GM11168 (cell line): ENCODE measurements around the gene ISG20L2.

Source experiments
- in situ Hi-C: fragments of 300-500 bp; cut with MboI; formaldehyde crosslinking; loops from one replicate; pipeline ENCODE4 v1.12.0; 2022; ENCODE audit warnings: low sequenced_read_pairs; ENCODE audit not compliant: unreplicated experiment

ISG20L2 gene

GRCh38 chr1:156708218-156708661, 20.3 kb downstream of the ISG20L2 start:
- in situ Hi-C loops = no loop called here

GRCh38 chr1:156707417-156708217, 20.9 kb downstream of the ISG20L2 start:
- in situ Hi-C loops = no loop called here

DNA sequence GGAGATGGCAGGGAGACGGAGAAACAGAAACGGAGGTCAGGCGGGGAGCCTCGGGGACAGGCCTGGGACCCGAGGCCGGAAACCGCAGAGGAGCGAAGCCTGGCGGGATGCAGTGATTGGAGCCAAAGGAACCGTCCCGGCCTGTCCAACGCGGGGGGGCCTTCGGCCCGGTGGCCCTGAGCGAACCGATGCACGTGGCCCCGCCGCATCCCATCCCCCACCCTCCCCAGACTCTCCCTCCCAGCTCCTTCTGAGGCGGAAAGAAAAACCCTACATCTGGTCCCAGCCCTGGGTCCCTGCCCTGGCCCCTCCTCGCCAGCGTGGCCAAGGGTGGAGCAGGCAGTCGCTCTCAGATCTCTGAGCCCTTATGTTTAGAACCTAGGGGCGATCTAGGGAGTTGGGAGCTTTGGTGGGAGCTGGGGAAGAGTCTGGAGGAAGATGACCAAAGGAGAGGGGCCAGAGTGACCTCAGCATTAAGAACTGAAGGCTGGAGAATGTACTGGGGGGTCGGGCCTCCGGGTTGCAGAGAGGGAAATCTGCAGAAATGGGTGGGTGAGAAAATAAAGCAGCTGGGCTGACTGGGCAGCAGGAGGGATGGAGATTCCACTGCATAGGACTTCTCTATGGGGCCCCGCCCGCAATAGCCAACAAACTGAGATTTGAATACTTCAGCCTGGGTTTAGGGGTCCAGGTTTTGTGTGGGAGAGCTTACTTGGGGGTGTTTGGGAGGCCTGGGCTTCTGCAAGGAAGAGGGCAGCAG, 21.7 kb downstream of the ISG20L2 start:
- in situ Hi-C loops = no loop called here

DNA sequence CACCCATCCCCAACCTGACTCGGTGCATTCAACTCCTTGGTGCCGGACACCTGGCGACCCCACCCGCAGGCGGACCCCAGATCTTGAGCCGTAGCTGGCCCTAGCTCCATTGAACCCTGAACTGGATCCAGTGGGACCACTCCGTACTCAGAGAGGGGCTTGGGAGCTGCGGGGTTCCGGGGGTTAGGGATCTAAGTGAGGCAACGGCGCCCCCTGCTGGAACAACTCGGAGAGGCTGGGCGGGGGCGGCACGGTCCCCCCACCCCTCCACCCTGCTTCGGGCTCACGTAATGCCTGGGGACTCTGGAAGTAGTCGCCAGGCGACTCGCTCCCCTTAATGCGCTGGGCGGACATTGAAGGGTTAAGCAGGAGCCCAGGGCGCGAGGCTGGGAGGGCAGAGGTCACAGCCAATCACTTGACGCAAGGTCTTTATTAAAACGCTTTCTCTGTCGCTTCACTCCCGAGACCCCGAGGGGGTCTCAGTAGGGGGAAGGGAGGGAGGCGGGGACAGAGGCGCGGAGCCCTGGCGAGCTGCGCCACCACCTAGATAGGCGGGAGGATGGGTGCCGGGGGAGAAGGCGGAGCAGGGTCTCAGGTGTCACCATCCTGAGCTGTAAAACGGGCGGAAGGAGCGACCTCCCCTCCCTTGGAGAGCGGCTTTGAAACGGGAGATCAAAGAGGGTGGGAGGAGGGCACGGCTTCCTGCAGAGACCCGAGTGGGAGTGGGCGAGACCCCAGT, 22.5 kb downstream of the ISG20L2 start:
- in situ Hi-C loops = no loop called here

GRCh38 chr1:156705321-156705917, 23.1 kb downstream of the ISG20L2 start, which contains the start of gene CRABP2:
TSS of gene CRABP2 (minus strand) at chr1:156705583. CDS start at chr1:156705446, 137 bp downstream.
- in situ Hi-C loops = no loop called here

GRCh38 chr1:156704930-156705320, 23.6 kb downstream of the ISG20L2 start:
- in situ Hi-C loops = no loop called here

DNA sequence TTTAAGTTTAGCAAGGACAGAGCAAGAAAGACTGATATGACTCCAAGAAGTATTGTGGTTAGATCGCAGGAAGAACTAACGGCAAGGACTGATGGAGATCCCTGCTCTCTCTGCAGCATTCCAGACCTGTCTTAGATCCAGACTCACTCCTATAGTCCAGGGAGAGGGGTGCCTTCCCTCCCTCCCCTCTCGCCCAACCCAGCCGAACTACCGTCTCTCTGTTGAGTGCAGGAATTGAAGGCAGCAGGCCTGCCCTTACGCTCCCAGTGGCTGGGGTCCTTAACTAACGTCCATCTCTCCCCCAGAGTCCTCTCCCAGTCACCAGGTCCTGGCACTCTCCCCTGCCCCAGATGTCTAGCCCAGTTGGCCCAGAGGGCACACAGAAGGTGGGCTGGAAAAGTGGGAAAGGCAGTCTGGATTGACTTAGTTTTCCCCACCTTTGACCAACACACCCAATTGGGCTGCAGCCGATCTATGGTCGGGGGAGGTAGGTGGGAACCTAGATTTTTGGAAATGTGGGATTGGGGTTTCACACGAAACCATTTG, 24.3 kb downstream of the ISG20L2 start:
- in situ Hi-C loops = no loop called here

DNA sequence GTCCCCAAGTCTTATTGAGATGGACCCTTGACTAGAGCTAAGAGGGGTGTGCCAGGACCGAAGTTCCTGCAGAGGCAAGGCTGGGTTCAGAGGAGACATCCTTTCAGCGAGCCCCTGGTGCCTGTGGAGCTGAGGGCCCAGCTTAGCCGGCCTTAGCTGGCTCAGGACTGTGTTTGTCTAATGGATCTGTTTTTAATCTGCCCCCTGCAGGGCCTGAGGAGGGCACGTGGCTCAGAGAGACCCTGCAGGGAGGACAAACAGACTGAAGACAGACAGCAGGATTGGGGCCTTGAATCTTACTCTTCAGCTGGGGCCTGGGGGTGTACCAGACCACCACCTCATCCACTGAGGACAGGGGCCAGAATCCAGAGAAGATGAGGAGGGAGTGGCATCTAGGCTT, 24.8 kb downstream of the ISG20L2 start:
- in situ Hi-C loops = no loop called here

GRCh38 chr1:156703336-156703735, 25.2 kb downstream of the ISG20L2 start:
- in situ Hi-C loops = no loop called here

DNA sequence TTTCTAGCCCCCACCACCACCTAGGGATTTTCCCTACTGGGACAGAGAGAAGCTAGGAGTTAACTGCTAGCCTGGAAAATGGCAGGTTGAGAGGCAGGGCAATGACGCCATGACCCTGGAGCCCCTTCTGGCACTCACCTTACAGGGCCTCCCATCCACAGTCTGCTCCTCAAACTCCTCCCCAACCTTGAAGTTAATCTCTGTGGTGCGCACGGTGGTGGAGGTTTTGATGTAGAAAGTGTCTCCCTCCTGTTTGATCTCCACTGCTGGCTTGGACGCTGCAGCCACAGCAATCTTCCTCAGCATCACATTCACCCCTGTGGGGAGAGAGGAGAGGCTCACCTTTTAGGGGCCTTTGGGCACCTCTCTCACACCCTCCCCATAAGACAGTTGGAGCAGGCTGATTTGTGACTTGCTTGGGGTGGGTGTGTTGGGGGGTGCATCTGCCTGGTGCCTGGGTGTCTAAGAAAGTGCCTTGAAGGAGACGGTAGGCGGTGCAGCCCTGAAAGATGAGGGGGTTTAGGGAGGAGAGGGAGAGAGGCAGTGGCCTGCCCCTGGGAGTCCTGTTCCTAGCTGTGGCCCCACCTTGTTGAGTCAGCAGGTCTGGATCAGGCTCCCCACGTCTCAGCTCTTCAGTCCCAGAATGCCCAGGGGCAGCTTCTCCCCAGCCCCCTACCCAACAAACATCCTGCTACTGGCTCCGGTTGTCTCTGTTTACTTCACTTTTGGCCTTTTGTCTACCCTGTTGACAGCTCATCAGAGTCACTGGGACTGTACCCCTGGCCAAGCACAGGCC, 27.6 kb downstream of the ISG20L2 start:
- in situ Hi-C loops = no loop called here

DNA sequence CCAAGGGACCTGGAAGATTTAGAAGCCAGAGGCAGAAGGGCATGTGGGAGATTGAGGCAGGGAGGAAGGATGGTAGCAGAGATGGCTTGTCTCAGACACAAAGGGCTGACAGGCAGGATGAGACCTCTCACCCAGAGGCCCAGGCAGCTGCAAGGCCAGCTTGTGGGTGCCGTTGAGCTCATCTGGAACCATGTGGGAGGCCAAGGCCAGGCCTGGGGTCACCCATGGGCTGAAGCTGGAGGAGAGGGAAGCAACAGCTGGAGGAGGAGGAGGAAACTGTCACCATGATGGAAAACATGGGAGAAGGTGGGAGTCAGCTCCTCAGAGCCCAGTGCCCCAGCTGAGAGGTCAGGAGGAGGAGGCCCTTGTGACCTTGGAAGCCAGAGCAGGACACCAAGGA, 29.6 kb downstream of the ISG20L2 start:
- in situ Hi-C loops = no loop called here

- in situ Hi-C loops = no loop called here
Measured at GRCh38 chr1:156697481-156697880, 31.1 kb downstream of the ISG20L2 start.

- in situ Hi-C loops = no loop called here
Measured at GRCh38 chr1:156696755-156697154, 31.8 kb downstream of the ISG20L2 start.

DNA sequence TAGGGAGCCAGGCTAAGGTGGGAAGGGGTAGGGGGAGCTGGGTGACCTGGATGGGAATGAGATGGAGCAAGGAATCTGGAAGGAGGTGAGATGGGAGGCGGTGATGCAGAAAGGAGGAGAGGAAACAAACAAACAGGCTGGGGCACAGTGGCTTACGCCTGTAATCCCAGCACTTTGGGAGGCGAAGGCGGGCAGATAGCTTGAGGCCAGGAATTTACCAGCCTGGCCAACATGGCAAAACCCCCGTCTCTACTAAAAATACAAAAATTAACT, 33.9 kb downstream of the ISG20L2 start:
- in situ Hi-C loops = no loop called here

- in situ Hi-C loops = no loop called here
Measured at GRCh38 chr1:156693848-156694689, 34.5 kb downstream of the ISG20L2 start.

DNA sequence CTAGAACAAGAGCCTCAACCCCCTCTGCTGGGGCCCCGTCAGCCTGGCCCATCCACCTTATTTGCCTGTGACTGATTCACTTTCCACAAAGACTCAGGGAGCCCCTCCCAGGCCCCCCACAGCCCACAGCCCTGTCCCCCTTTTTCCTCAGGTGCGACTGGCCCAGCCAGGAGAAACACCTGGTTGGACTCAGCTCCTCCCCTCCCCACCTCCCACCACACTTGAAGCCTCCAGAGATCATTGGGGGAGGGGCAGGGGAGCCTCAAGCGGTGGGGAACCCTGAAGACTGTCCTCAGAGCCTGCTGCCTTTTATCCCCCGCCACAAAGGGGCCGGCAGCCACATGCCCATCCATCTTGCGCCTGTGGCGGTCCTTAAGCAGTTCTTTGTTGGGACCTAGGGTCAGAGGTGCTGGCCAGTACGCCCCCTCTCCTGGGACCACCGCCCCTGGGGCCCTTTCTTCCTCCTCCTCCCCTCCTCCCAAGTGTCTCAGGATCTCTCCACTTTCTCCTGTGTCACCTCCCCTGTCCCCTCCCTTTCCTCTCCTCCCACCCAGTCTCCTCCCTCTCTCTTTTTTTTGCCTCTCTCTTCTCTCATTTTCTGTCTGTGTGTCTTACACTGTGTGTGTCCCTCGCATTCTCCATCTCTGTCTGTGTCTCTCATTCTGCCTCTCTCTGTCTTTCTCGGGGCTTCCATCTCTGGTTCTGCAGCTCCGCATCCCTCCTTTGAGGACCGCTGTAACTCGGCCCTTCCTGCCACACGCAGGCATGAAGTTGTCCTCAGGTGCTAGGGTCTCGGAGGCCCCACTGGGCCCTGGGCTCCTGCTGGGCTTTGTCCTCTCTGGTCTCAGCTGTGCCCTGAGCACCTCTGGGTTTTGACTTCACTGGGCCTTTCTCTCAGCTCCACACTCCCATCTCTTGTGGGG, 35.4 kb downstream of the ISG20L2 start:
- in situ Hi-C loops = no loop called here

- in situ Hi-C loops = no loop called here
Measured at GRCh38 chr1:156692441-156692924, 36.1 kb downstream of the ISG20L2 start.
